Effector memory CD4-positive, alpha-beta T cell (primary cell): ENCODE results near the gene PTGDS.

Experiments
- DNase-seq, 3 donors: peaks; one replicate each; pipeline ENCODE4 v3.0.0-alpha.2; 2020
- H3K27ac ChIP-seq: 2 replicates; pipeline ENCODE4 v1.7.0; 2013; ENCODE audit warnings: mild to moderate bottlenecking, low read length, moderate library complexity; ENCODE audit not compliant: insufficient read depth, poor library complexity, severe bottlenecking
- H3K27me3 ChIP-seq: replicated peaks from 2 replicates; pipeline ENCODE4 v1.7.0; 2013; ENCODE audit warnings: mild to moderate bottlenecking, low read length; ENCODE audit not compliant: insufficient read depth, control insufficient read depth, poor library complexity, severe bottlenecking
- H3K36me3 ChIP-seq: 2 replicates; pipeline ENCODE4 v1.7.0; 2013; ENCODE audit warnings: mild to moderate bottlenecking, low read length, moderate library complexity; ENCODE audit not compliant: control insufficient read depth, insufficient read depth
- H3K4me1 ChIP-seq: 2 replicates; pipeline ENCODE4 v1.7.0; 2013; ENCODE audit warnings: low read length, mild to moderate bottlenecking; ENCODE audit not compliant: control insufficient read depth, insufficient read depth, poor library complexity, severe bottlenecking
- H3K4me3 ChIP-seq: 2 replicates; pipeline ENCODE4 v1.7.0; 2013; ENCODE audit warnings: low read length, low read depth, mild to moderate bottlenecking; ENCODE audit not compliant: insufficient read depth, poor library complexity, severe bottlenecking
- H3K9me3 ChIP-seq: 2 replicates; pipeline ENCODE4 v1.7.0; 2013; ENCODE audit warnings: mild to moderate bottlenecking, low read length, moderate library complexity; ENCODE audit not compliant: control insufficient read depth

Gene PTGDS

DNA sequence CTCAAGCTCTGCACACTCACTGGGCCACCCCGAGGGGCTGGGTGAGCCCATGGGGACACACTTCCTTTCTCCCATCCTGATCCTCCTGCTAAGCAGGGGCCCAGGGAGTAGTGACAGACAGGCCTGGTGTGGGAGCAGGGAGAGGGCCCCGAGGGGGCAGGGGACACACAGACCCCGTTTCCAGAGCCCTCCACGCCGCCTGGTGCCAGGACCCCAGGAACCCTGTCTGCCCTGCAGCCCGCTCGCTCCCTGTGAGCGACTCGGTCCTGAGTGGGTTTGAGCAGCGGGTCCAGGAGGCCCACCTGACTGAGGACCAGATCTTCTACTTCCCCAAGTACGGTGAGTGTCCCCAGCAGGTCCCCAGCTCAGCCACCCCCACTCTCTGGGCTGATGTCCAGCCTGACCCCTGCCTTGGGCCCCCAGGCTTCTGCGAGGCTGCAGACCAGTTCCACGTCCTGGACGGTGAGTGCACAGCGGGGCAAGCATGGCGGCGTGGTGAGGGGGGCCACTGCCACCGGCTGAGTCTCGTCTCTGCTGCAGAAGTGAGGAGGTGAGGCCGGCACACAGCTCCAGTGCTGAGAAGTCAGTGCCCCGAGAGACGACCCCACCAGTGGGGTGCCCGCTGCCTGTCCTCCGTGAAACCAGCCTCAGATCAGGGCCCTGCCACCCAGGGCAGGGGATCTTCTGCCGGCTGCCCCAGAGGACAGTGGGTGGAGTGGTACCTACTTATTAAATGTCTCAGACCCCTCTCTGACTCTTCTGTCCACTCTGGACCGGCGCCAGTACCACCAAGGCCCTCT is 30.9 kb upstream of the PTGDS start:
- H3K4me3 ChIP-seq, result no peak overlapping the region

DNA sequence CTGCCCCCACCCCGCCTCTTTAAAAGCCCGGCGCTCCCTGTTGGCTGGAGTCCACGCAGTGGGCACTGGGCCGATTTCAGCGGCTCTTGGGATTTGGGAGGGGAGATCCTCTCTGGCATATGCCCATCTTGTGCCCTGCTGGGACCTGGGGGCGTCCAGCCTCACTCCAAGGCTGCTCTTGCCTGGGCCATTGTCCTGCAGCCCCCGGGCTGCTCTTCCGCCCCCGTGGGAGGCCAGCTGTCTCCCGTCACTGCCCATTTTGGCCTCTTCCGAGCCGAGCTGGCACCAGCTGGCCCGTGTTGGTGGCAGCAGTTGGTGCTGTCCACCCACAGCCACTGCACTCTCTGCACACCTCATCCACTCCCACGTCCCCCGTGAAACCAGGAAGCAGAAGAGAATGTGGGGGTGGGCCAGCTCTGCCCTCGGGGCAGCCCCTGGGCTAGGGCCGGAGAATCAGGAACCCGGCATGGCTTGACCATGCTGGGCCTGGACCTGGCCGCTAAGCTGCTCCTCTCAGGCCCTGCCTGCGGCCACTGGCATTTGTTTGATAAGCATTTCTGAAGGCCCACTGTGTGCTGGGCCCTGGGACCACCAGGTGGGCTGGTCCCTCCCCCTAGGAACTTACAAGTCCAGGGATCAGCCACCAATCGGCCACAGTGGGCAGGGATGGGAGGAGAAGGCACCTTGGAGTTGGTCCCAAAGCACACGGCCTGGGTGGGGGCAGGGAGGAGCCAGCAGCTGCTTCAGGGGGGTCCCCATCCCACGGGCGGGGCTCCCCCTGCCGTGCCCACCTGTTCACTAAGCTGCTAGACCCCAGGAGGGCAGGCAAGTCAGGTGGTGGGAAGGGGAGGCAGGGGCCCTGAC is 30.0 kb upstream of the PTGDS start:
- H3K27ac ChIP-seq, result no peak overlapping the region
- no peaks in the 10 kb centered on the region for H3K27me3 ChIP-seq
- no peak overlapping the region for H3K4me3 ChIP-seq
- H3K4me1 ChIP-seq, result peaks cover 27% of the 10 kb centered on the region
- peaks cover 5% of the 10 kb centered on the region for H3K36me3 ChIP-seq
- no peak for DNase-seq
- no peaks in the 10 kb centered on the region for H3K9me3 ChIP-seq

More for the DNA sequence above, 30.9 kb upstream of the PTGDS start:
- Histone ChIP-seq H3K27me3 (no peaks in the 10 kb centered on the region), H3K36me3 (peaks cover 13% of the 10 kb centered on the region), H3K9me3 (no peaks in the 10 kb centered on the region), H3K27ac (no peak overlapping the region), H3K4me1 (peaks cover 27% of the 10 kb centered on the region)
- DNase-seq, result no peak

- Histone ChIP-seq H3K9me3 (no peaks in the 10 kb centered on the region), H3K4me1 (peaks cover 23% of the 10 kb centered on the region), H3K36me3 (no peaks in the 10 kb centered on the region), H3K4me3 (no peak overlapping the region), H3K27me3 (no peaks in the 10 kb centered on the region), H3K27ac (no peak overlapping the region)
- no peak for DNase-seq
Measured at GRCh38 chr9:136947955-136948510, 29.3 kb upstream of the PTGDS start.

GRCh38 chr9:136949239-136949816 is 28.0 kb upstream of the PTGDS start:
- H3K9me3 ChIP-seq, result no peaks in the 10 kb centered on the region
- peak overlapping the region; percentile 72 for H3K27ac ChIP-seq
- peaks cover 17% of the 10 kb centered on the region for H3K4me1 ChIP-seq
- H3K36me3 ChIP-seq, result no peaks in the 10 kb centered on the region
- H3K27me3 ChIP-seq, result no peaks in the 10 kb centered on the region
- H3K4me3 ChIP-seq, result peak overlapping the region; percentile 62
- DNase-seq, result no peak

DNA sequence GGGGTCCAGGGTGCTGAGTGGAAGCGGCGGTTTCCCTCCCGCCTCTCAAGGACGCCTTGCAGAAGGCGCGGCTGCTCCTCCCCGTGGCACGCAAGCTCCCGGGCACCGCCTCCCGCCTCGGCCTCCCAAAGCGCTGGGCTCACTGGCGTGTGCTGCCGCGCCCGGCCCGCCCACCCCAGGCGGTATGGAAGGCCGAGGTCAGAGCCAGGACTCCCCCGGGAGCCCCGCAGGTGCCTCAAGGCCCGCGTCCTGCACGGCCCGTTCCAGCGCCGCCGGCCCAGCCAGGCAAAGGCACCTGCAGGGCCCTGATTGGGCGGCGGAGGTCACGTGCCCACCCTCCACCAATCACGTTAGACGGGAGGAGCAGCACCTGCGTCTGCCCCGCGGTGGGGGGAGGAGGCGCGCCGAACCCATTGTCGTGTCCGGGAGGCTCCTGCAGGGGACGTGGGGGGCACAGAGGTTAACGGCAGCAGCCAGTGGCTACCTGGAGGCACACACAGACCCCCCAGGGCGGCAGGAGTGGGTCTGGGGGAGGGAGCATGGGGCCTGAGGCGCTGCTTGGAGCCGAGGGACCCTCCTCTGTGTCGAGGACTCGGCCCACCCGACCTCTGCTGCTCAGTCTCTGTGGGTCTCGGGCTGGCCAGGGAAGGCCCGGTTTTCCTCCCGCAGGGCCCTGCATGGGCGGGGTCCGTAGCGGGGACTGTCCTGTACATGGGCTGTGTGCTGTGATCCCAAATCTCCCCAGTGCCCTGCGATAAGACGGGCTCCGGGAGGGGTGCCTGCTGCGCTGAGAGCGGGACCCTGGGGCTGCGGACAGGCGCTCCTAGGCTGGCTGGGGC is 27.3 kb upstream of the PTGDS start:
- Histone ChIP-seq H3K27ac (peak overlapping the region; percentile 72), H3K4me3 (peak overlapping the region; percentile 62), H3K9me3 (no peaks in the 10 kb centered on the region), H3K4me1 (peaks cover 13% of the 10 kb centered on the region), H3K36me3 (no peaks in the 10 kb centered on the region), H3K27me3 (no peaks in the 10 kb centered on the region)
- peak; percentile 89 to 97 (median 95) for DNase-seq

DNA sequence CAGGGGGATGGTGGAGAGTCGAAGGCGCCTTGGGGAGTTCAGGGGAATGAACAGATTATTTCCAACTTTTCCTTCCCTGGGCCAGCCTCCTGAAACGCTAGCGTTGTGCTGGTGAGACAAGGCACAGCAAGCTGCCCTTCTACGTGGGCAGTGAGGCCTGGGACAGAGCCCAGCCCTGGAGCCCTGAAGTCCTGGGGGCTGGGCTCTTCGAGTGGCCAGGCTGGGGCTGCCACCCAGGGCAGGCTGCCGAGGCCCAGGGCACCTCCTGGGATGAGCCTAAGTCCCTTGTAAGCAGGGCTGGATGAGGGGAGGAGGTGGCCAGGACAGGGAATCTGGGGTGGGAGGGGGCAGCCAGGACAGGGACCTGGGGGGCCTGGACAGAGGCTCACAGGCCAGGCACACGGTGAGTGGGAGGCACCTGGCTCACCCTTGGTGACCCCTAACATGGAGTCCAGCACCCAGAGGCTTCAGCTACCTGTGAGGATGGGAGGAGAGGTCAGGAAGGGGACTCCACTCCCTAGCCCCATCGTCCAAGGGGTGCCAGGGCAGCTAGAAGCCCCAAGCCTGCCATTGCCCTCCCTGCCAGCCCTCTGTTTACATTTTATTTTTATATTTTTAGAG is 26.5 kb upstream of the PTGDS start:
- Histone ChIP-seq H3K27ac (peak overlapping the region; percentile 72), H3K36me3 (no peaks in the 10 kb centered on the region), H3K4me1 (peaks cover 12% of the 10 kb centered on the region), H3K27me3 (no peaks in the 10 kb centered on the region), H3K9me3 (no peaks in the 10 kb centered on the region), H3K4me3 (peak overlapping the region; percentile 62)
- no peak for DNase-seq

- H3K4me1 ChIP-seq, result peaks cover 12% of the 10 kb centered on the region
- no peak within 1 kb of the TSS for H3K27ac ChIP-seq
- no peaks in the 10 kb centered on the region for H3K27me3 ChIP-seq
- no peak for DNase-seq
- no peak within 1 kb of the TSS for H3K4me3 ChIP-seq
- H3K36me3 ChIP-seq, result no peaks in the 10 kb centered on the region
- H3K9me3 ChIP-seq, result no peaks in the 10 kb centered on the region
Measured at GRCh38 chr9:136951541-136952320, 25.6 kb upstream of the PTGDS start, which contains the start of gene LCN12. LCN12 (plus strand) TSS chr9:136952273; CDS start chr9:136952328, 55 bp downstream.

DNA sequence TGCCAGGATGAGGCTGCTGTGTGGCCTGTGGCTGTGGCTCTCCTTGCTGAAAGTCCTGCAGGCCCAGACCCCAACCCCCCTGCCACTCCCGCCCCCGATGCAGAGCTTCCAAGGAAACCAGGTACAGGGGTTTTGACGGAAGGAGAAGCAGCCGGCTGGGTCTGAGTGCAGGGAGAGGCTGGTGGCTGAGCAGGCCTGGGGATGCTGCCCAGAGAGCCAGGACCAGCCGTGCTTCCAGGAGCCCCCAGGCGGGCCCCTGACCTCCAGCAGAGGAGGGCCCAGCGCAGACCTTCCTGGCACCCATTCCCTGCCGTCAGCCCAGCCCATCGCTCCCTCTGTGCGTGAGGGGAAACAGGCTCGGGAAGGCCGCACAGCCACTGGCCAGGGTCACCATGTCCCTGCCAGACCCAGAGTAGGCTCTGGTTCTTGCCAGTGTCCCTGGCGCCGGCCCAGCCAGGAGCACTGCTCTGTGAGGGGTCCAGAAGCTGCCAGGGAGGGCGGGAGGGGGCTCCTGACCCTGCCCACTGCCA is 24.9 kb upstream of the PTGDS start:
- H3K36me3 ChIP-seq, result no peaks in the 10 kb centered on the region
- no peaks in the 10 kb centered on the region for H3K27me3 ChIP-seq
- no peak overlapping the region for H3K4me3 ChIP-seq
- no peak for DNase-seq
- no peak overlapping the region for H3K27ac ChIP-seq
- H3K4me1 ChIP-seq, result peaks cover 12% of the 10 kb centered on the region
- no peaks in the 10 kb centered on the region for H3K9me3 ChIP-seq
